ENCODE results near the gene LTBP1. TPM values are rescaled to one million over a fixed set of nuclear protein-coding genes. Genes with fewer than 3 reads are reported as not detected.

Gene LTBP1
- total RNA-seq, 1 experiment from 2014 or later = 10.3 TPM

- H3K9me2 ChIP-seq (ENCODE audit: insufficient read depth) = no peaks in the 10 kb centered on the region
- H3K27me3 ChIP-seq (ENCODE audit: insufficient read depth, low read depth) = no peaks in the 10 kb centered on the region
- no peaks in the 10 kb centered on the region for H4K20me1 ChIP-seq (ENCODE audit: insufficient read depth)
- H3K4me2 ChIP-seq = no peak overlapping the region
- no peaks in the 10 kb centered on the region for H3K4me1 ChIP-seq (replicated peaks; ENCODE audit: insufficient read depth)
- intact Hi-C loops (cut with micrococcal nuclease; ENCODE audit: unreplicated experiment) = no loop called here
- no peaks in the 10 kb centered on the region for H3K36me3 ChIP-seq (ENCODE audit: low read depth)
- H3K9me3 ChIP-seq (ENCODE audit: insufficient read depth, low read depth) = no peaks in the 10 kb centered on the region
- TF ChIP-seq CTCF (conservative IDR thresholded peaks at IDR 0.05) (no peak), EZH2 (IDR thresholded peaks at IDR 0.05; ENCODE audit: low read depth) (no peak)
- H2AFZ ChIP-seq = no peak overlapping the region
- no peak overlapping the region for H3K27ac ChIP-seq
- ChIA-PET POLR2A (ENCODE audit: unreplicated experiment) (no interaction called here), CTCF (no interaction called here)
- no TSS peak for BruUV-seq (replicated peaks)
- no peak for DNase-seq
- no peaks in the 10 kb centered on the region for H3F3A ChIP-seq (ENCODE audit: insufficient read depth, low read depth)
- H3K79me2 ChIP-seq (ENCODE audit: low read depth) = no peaks in the 10 kb centered on the region
- H3K4me3 ChIP-seq = no peak overlapping the region
Measured at GRCh38 chr2:33236482-33237385, 290.0 kb downstream of the LTBP1 start.

- intact Hi-C loops (cut with micrococcal nuclease; ENCODE audit: unreplicated experiment) = no loop called here
Measured at GRCh38 chr2:33238111-33238510, 291.4 kb downstream of the LTBP1 start.

GRCh38 chr2:33240178-33240577 is 293.4 kb downstream of the LTBP1 start:
- H3K4me3 ChIP-seq = no peak overlapping the region
- POLR2A ChIA-PET (ENCODE audit: unreplicated experiment) = no interaction called here
- H3K79me2 ChIP-seq (ENCODE audit: low read depth) = no peaks in the 10 kb centered on the region
- no peaks in the 10 kb centered on the region for H4K20me1 ChIP-seq (ENCODE audit: insufficient read depth)
- no peaks in the 10 kb centered on the region for H3K9me2 ChIP-seq (ENCODE audit: insufficient read depth)
- intact Hi-C loops (cut with micrococcal nuclease; ENCODE audit: unreplicated experiment) = no loop called here
- CTCF ChIA-PET = no interaction called here
- DNase-seq = no peak
- no peak overlapping the region for H3K4me2 ChIP-seq
- no peak overlapping the region for H2AFZ ChIP-seq
- H3K4me1 ChIP-seq (replicated peaks; ENCODE audit: insufficient read depth) = no peaks in the 10 kb centered on the region
- no peaks in the 10 kb centered on the region for H3K27me3 ChIP-seq (ENCODE audit: insufficient read depth, low read depth)
- no peak overlapping the region for H3K27ac ChIP-seq
- no peaks in the 10 kb centered on the region for H3K36me3 ChIP-seq (ENCODE audit: low read depth)
- TF ChIP-seq CTCF (conservative IDR thresholded peaks at IDR 0.05) (no peak), EZH2 (IDR thresholded peaks at IDR 0.05; ENCODE audit: low read depth) (no peak)
- no peaks in the 10 kb centered on the region for H3F3A ChIP-seq (ENCODE audit: insufficient read depth, low read depth)
- no TSS peak for BruUV-seq (replicated peaks)
- H3K9me3 ChIP-seq (ENCODE audit: insufficient read depth, low read depth) = no peaks in the 10 kb centered on the region

More at GRCh38 chr2:33238111-33238510, 291.4 kb downstream of the LTBP1 start:
- Histone ChIP-seq H3K9me2 (ENCODE audit: insufficient read depth) (no peaks in the 10 kb centered on the region), H3K4me1 (replicated peaks; ENCODE audit: insufficient read depth) (no peaks in the 10 kb centered on the region), H3K27me3 (ENCODE audit: insufficient read depth, low read depth) (no peaks in the 10 kb centered on the region), H3K36me3 (ENCODE audit: low read depth) (no peaks in the 10 kb centered on the region), H3K27ac (no peak overlapping the region), H2AFZ (0 out of 2 replicates have a peak overlapping the region, but pooled peaks have one; percentile 13), H3K79me2 (ENCODE audit: low read depth) (no peaks in the 10 kb centered on the region), H3F3A (ENCODE audit: insufficient read depth, low read depth) (no peaks in the 10 kb centered on the region), H3K4me3 (no peak overlapping the region), H3K9me3 (ENCODE audit: insufficient read depth, low read depth) (no peaks in the 10 kb centered on the region), H3K4me2 (no peak overlapping the region), H4K20me1 (ENCODE audit: insufficient read depth) (no peaks in the 10 kb centered on the region)
- DNase-seq = no peak
- TF ChIP-seq EZH2 (IDR thresholded peaks at IDR 0.05; ENCODE audit: low read depth) (no peak), CTCF (conservative IDR thresholded peaks at IDR 0.05) (no peak)
- POLR2A ChIA-PET (ENCODE audit: unreplicated experiment) = no interaction called here
- no TSS peak for BruUV-seq (replicated peaks)
- CTCF ChIA-PET = no interaction called here
